VCaP (cell line): ENCODE results near the gene ALDH9A1.
"Not testable (repeated sequence)": the region's sequence is repeated elsewhere in the genome, so short reads cannot be mapped to it uniquely, and the experiment has no call there.

Source experiments
- H3K27ac ChIP-seq: fragments of 450-650 bp; 2 replicates; pipeline ENCODE4 v1.5.1; 2017
- TF ChIP-seq, protein P1 (sequence below): fragments of 450-650 bp; conservative IDR thresholded peaks from 2 replicates; pipeline ENCODE4 v1.5.1; 2017; ENCODE audit warnings: mild to moderate bottlenecking, moderate library complexity

The ALDH9A1 gene

DNA sequence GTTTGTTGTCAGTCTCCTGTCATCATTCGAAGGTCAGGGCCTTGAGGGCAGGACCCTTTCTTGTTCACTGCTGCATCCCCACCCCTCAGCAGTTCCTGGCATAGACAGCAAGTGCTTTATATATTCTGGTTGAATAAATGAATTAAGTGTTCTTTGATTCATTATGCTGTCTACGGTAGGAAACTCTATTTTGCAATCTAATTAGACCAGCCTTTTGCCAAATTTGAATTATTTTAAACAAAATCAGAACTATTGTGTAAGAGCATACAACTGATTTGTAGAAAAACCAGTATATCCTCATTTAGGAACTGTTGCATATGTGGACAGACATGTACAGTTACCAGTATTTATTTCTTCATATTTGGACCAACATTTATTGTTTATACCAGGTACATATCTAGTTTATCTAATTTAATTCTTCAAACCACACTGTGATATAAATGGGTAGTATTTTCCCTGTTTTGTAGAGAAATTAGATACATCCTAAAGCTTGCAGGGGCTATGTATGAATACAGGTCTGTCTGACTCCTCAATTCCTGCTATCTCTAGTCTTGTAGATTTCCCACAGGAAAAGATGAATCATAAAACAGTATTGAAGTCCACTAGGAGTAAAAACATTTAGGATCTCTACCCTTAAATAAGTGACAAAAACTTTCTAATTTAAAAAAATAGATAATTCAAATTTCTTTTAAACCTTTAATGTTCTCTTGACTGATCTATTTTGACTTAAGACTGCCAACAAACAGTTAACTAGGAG is 57.0 kb downstream of the ALDH9A1 start:
- H3K27ac ChIP-seq: no peak overlapping the region
- TF ChIP-seq, protein P1, sequence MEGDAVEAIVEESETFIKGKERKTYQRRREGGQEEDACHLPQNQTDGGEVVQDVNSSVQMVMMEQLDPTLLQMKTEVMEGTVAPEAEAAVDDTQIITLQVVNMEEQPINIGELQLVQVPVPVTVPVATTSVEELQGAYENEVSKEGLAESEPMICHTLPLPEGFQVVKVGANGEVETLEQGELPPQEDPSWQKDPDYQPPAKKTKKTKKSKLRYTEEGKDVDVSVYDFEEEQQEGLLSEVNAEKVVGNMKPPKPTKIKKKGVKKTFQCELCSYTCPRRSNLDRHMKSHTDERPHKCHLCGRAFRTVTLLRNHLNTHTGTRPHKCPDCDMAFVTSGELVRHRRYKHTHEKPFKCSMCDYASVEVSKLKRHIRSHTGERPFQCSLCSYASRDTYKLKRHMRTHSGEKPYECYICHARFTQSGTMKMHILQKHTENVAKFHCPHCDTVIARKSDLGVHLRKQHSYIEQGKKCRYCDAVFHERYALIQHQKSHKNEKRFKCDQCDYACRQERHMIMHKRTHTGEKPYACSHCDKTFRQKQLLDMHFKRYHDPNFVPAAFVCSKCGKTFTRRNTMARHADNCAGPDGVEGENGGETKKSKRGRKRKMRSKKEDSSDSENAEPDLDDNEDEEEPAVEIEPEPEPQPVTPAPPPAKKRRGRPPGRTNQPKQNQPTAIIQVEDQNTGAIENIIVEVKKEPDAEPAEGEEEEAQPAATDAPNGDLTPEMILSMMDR: no peak

DNA sequence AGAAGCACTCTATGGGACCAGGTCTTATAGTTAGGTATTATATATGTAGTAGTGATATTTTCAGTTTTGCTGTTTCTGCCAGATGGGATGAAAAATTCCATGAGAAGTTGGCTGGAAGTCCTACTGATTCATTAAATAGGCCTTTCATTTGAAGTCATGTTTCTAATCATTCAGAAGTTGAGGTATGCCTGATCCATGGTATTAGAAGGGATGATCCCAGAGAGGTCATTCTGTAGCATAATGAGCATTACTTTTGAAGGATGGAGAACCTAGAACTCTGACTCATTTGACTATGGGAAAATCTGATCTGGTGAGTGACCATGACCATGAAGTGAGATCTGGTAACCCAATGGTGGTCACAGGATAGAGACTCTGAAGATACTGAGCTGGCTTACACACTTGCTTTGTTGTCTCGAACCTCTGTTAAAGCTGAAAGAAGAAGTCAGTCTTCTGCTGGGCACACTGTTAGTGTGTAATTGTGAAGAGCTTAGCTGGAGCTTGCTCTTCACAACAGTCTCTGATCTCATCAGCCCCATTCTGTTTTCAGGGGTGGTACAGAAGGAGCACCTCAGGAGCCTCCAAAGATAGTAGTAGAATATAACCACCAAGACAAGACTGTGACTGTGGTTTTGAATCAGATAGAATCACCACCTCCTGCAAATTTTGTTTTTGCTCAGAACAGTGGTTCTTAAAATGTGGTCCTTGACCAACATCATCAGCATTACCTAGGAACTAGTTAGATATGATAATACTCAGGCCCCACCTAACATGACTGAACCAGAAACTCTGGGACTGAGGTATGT is 58.3 kb downstream of the ALDH9A1 start:
- H3K27ac ChIP-seq: no peak overlapping the region
- TF ChIP-seq, protein P1: no peak

DNA sequence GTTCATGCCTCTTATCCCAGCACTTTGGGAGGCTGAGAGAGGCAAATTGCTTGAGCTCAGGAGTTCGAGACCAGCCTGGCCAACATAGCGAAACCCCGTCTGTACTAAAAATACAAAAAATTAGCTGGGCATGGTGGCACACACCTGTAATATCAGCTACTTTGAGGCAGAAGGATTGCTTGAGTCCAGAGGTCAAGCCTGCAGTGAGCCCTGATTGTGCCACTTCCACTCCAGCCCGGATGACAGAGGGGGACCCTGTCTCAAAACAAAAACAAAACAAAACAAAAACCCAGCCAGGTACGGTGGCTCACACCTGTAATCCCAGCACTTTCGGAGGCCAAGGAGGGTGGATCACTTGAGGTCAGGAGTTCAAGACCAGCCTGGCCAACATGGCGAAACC is 60.2 kb downstream of the ALDH9A1 start:
- H3K27ac ChIP-seq: not testable (repeated sequence)

DNA sequence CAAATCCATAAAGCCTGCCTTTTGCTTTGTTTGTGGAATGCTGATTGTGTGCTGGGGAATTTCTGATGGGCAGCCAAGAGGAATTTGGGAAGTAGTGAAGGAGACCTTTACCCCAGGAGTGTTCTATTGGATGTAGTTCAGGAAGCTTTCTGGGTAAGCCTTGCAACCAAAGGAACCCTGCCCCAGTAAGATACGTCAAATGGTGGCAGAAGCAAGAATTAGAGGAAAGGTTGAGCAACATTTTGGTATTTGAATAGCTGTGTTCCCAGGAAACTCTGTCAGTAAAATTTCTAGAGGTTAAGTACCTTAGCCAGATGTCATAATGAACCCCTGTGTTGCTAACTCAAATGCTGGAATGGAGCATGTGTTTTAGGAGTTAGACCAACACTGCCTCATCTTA is 60.9 kb downstream of the ALDH9A1 start:
- TF ChIP-seq, protein P1: no peak
- no peak overlapping the region for H3K27ac ChIP-seq

DNA sequence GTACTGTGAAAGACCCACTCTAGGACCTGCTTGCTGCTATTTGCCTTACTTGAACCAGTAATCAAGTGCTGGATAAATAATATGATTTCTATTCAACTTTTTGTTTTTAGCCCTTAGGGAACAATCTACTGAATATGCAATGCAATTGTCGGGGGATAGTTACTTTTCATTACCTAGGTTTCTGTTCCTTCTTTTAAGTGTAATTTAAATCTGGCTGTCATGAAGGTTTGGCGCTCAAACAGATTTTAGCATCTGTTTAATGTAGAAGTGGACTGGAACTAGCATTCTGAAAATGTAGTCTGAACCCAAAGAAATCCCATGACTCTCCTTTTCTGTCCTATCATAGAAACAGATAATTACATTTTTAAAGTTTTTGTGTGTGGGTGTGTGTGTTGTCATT is 62.5 kb downstream of the ALDH9A1 start:
- no peak overlapping the region for H3K27ac ChIP-seq
- TF ChIP-seq, protein P1: no peak

DNA sequence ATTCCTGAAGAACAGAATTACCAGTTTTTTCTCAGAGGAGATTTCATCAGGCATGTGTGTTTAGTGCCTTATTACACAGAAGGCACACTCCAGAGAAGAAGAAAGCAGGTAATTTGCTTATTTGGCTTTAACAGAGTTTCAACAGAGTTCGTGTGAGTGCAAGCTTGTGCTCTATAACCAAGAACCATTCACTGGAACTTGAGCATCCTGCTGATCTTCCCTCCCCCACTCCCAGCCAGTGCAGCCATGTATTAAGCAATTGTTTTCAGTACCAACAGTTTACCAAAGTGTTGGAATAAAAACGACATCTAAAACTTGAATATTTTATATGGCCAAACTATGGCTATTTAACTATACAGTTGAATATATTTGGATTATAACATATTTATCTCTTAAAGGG is 63.0 kb downstream of the ALDH9A1 start:
- TF ChIP-seq, protein P1: no peak
- no peak overlapping the region for H3K27ac ChIP-seq

DNA sequence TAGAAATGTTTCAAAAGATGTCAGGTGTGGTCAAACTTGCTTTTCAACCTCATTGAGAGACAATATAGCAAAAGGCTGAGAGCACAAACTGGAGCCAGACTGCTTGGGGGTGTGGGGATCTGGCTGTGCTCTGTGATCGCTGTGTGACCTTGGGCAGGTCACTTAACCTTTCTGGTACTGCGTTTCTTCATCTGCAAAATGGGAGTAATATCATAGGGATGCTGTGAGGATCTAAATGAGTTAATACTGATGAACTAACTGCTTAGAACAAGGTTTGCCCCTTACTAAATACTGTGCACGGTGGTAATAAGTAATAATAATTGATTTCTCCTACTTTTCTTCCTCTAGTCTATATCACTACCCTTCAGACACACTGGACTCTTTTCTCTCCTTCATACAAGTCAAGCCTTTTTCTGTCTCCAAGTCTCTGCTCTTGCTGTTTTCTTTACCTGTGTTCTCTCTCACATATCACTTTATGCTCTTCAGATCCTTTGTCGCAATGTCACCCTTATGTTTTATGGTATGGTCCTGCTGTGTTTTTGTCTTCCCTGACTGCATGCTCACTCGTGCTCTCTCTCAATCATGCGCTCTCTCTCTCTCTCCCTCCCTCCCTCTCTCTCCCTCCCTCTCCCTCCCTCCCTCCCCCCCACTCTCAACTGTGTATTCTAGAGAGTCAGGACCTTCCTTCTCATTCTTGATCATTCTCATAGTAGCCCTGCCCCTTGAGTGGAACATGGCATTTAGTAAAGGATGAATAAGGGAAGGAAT is 64.0 kb downstream of the ALDH9A1 start:
- TF ChIP-seq, protein P1: no peak
- no peak overlapping the region for H3K27ac ChIP-seq
